Peyer's patch (tissue), 4 donors: ENCODE data around the gene CACNA1S.

ENCODE experiments used
- POLR2A ChIP-seq, 2 donors: fragments of 450-650 bp; IDR thresholded peaks; one replicate each; pipeline ENCODE4 v1.5.1; 2017; ENCODE audit warnings: antibody characterized with exemption in 2 of 2, mild to moderate bottlenecking in 2 of 2, moderate library complexity in 2 of 2
- TF ChIP-seq, protein P1 (sequence below), 6 experiments: fragments of 450-650 bp in 4 of 6; fragments of 200-600 bp in 2 of 6; sonication (generic) in 1 of 6; IDR thresholded peaks; one replicate each; pipeline ENCODE4 v1.5.1; 2017 to 2019; ENCODE audit warnings: antibody characterized with exemption in 6 of 6, mild to moderate bottlenecking in 3 of 6, moderate library complexity in 1 of 6

DNA sequence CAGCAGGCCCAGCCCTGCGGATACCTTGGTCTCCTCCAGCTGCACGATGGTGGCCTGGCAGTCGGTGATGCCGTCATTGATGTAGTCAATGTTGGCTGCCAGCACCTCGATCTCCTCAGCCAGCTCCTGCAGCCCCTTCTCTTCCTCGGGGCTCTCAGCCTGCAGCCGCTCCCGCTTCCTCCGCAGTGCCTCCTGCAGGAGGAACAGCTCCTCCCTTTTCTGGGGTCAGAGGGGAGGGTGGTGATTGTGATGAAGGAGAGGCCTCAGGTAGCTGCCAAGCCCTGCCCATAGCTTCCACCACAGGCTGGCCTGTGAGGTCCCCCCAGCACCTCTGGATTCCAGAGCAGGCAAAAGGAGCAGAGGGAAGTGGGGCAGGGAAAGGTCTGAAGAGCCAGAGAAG lies 122.1 kb downstream of the CACNA1S start:
- TF ChIP-seq, protein P1, sequence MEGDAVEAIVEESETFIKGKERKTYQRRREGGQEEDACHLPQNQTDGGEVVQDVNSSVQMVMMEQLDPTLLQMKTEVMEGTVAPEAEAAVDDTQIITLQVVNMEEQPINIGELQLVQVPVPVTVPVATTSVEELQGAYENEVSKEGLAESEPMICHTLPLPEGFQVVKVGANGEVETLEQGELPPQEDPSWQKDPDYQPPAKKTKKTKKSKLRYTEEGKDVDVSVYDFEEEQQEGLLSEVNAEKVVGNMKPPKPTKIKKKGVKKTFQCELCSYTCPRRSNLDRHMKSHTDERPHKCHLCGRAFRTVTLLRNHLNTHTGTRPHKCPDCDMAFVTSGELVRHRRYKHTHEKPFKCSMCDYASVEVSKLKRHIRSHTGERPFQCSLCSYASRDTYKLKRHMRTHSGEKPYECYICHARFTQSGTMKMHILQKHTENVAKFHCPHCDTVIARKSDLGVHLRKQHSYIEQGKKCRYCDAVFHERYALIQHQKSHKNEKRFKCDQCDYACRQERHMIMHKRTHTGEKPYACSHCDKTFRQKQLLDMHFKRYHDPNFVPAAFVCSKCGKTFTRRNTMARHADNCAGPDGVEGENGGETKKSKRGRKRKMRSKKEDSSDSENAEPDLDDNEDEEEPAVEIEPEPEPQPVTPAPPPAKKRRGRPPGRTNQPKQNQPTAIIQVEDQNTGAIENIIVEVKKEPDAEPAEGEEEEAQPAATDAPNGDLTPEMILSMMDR (IDR thresholded peaks at IDR 0.05): no peak
- no peak for TF ChIP-seq POLR2A (IDR thresholded peaks at IDR 0.05)
